ENCODE data around the gene TUBB1. TPM values are rescaled to one million over a fixed set of nuclear protein-coding genes. Genes with fewer than 3 reads are reported as not detected.

TUBB1 gene
- total RNA-seq, 1 experiment from 2014 or later, result 0.35 TPM

DNA sequence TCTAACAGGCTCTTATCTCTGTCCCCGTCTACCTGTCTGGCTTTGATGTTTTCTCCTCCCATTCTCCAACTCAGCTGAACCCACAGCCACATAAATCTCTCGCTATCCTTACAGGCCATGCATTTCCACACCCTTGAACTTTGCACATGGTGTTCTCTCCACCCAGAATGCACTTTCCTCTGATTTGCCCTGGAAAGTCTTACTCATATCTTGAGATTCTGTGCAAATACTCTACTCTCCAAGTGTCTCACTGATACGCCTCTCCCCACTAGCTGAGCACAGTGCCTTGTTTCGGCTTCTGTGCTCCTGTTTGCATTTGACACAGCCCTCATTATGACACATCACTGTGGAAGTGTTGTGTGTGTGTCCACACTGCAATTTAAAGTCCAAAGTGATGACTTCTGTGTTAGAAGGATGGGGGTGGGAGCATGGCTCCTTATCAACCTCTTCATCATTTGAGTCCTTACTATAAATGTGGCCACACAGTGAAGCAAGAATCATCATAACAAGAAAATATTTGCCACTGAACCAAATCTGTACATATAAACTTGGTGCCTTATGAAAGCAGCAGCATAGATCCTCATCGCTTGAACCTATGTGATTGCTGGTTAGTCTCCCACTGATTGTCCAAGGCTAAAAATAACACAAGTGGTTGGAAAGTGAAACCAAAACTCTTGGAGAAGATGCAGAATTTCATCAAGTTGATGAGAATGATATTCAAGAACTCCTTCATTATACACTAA lies 28.9 kb downstream of the TUBB1 start:
- Histone ChIP-seq H3F3A (ENCODE audit: insufficient read depth, low read depth) (peaks cover 42% of the 10 kb centered on the region), H3K79me2 (ENCODE audit: low read depth) (no peaks in the 10 kb centered on the region), H3K9me2 (ENCODE audit: insufficient read depth) (no peaks in the 10 kb centered on the region), H3K36me3 (ENCODE audit: low read depth) (no peaks in the 10 kb centered on the region), H3K4me3 (peak overlapping the region; percentile 46), H3K27me3 (ENCODE audit: insufficient read depth, low read depth) (no peaks in the 10 kb centered on the region), H4K20me1 (ENCODE audit: insufficient read depth) (no peaks in the 10 kb centered on the region), H3K9me3 (ENCODE audit: insufficient read depth, low read depth) (no peaks in the 10 kb centered on the region), H2AFZ (peak overlapping the region; percentile 0; the same call in 1 of the 2 replicates), H3K4me2 (peak overlapping the region; percentile 73), H3K4me1 (replicated peaks; ENCODE audit: insufficient read depth) (peaks cover 72% of the 10 kb centered on the region), H3K27ac (peak overlapping the region; percentile 91)
- ChIA-PET POLR2A (ENCODE audit: unreplicated experiment) (no interaction called here), CTCF (no interaction called here)
- BruUV-seq (replicated peaks), result no TSS peak
- peak in 1 of 2 experiments; percentile 99 for DNase-seq
- TF ChIP-seq, protein P1, sequence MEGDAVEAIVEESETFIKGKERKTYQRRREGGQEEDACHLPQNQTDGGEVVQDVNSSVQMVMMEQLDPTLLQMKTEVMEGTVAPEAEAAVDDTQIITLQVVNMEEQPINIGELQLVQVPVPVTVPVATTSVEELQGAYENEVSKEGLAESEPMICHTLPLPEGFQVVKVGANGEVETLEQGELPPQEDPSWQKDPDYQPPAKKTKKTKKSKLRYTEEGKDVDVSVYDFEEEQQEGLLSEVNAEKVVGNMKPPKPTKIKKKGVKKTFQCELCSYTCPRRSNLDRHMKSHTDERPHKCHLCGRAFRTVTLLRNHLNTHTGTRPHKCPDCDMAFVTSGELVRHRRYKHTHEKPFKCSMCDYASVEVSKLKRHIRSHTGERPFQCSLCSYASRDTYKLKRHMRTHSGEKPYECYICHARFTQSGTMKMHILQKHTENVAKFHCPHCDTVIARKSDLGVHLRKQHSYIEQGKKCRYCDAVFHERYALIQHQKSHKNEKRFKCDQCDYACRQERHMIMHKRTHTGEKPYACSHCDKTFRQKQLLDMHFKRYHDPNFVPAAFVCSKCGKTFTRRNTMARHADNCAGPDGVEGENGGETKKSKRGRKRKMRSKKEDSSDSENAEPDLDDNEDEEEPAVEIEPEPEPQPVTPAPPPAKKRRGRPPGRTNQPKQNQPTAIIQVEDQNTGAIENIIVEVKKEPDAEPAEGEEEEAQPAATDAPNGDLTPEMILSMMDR (conservative IDR thresholded peaks at IDR 0.05), result no peak
- TF ChIP-seq EZH2 (IDR thresholded peaks at IDR 0.05; ENCODE audit: low read depth), result no peak
- intact Hi-C loops (cut with micrococcal nuclease; ENCODE audit: unreplicated experiment), result no loop called here

DNA sequence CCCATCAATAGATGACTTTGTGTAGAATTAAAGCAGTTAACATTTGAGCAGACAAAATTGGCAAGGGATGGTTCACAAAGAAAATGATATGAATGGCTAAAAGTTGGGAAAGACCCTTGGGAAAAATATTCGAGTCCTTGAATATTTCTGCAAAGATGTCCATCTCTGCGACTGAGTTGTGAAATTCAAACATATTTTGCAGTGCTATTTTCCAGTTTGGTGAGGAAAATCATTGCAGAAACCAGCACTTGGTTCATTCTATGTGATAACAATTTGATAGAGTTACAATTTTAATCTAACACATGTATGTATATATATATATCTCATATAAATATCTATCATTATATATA lies 29.4 kb downstream of the TUBB1 start:
- DNase-seq, result no peak
- H3K9me3 ChIP-seq (ENCODE audit: insufficient read depth, low read depth), result no peaks in the 10 kb centered on the region
- peak overlapping the region; percentile 46 for H3K4me3 ChIP-seq
- H3K27ac ChIP-seq, result peak overlapping the region; percentile 91
- TF ChIP-seq, protein P1 (conservative IDR thresholded peaks at IDR 0.05), result no peak
- no peak for TF ChIP-seq EZH2 (IDR thresholded peaks at IDR 0.05; ENCODE audit: low read depth)
- H3K4me2 ChIP-seq, result peak overlapping the region; percentile 73
- CTCF ChIA-PET, result no interaction called here
- POLR2A ChIA-PET (ENCODE audit: unreplicated experiment), result no interaction called here
- H4K20me1 ChIP-seq (ENCODE audit: insufficient read depth), result no peaks in the 10 kb centered on the region
- H3K79me2 ChIP-seq (ENCODE audit: low read depth), result no peaks in the 10 kb centered on the region
- peaks cover 37% of the 10 kb centered on the region for H3F3A ChIP-seq (ENCODE audit: insufficient read depth, low read depth)
- BruUV-seq (replicated peaks), result no TSS peak
- H2AFZ ChIP-seq, result 0 out of 2 replicates have a peak overlapping the region, but pooled peaks have one; percentile 0
- H3K27me3 ChIP-seq (ENCODE audit: insufficient read depth, low read depth), result no peaks in the 10 kb centered on the region
- intact Hi-C loops (cut with micrococcal nuclease; ENCODE audit: unreplicated experiment), result no loop called here
- no peaks in the 10 kb centered on the region for H3K9me2 ChIP-seq (ENCODE audit: insufficient read depth)
- peaks cover 67% of the 10 kb centered on the region for H3K4me1 ChIP-seq (replicated peaks; ENCODE audit: insufficient read depth)
- no peaks in the 10 kb centered on the region for H3K36me3 ChIP-seq (ENCODE audit: low read depth)

DNA sequence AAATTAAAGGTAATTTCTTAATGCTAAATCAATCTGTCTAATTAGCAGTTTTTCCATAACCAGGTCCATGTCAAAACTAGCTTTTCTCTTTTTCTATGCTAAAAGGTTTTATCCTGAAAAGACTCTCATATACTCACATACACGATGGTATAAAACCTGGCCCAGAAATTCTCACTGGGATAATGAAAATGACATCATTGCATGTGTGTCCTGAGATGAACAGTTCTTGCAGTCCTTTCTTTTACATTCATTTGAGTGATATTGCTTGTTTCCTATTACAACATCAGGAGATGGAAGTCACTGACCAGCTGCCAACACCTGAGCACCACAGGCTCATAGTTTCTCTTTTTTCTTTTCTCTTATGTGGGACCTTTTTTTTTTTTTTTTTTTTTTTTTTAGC lies 31.2 kb downstream of the TUBB1 start:
- CTCF ChIA-PET, result no interaction called here
- Histone ChIP-seq H3K9me3 (ENCODE audit: insufficient read depth, low read depth) (no peaks in the 10 kb centered on the region), H3K4me3 (no peak overlapping the region), H3K9me2 (ENCODE audit: insufficient read depth) (no peaks in the 10 kb centered on the region), H3K36me3 (ENCODE audit: low read depth) (no peaks in the 10 kb centered on the region), H3F3A (ENCODE audit: insufficient read depth, low read depth) (peaks cover 26% of the 10 kb centered on the region), H3K4me2 (no peak overlapping the region), H3K79me2 (ENCODE audit: low read depth) (no peaks in the 10 kb centered on the region), H3K27me3 (ENCODE audit: insufficient read depth, low read depth) (no peaks in the 10 kb centered on the region), H4K20me1 (ENCODE audit: insufficient read depth) (no peaks in the 10 kb centered on the region), H3K4me1 (replicated peaks; ENCODE audit: insufficient read depth) (peaks cover 49% of the 10 kb centered on the region), H3K27ac (no peak overlapping the region), H2AFZ (no peak overlapping the region)
- no peak for TF ChIP-seq EZH2 (IDR thresholded peaks at IDR 0.05; ENCODE audit: low read depth)
- TF ChIP-seq, protein P1 (conservative IDR thresholded peaks at IDR 0.05), result no peak
- no peak for DNase-seq
- intact Hi-C loops (cut with micrococcal nuclease; ENCODE audit: unreplicated experiment), result no loop called here
- no TSS peak for BruUV-seq (replicated peaks)
- POLR2A ChIA-PET (ENCODE audit: unreplicated experiment), result interaction anchor here (0.6 kb wide), 2 partner anchors 9 to 1578 kb away, joined by 6 to 7 read pairs; no protein-coding TSS in a partner anchor
